ENCODE results near the gene ANO4.

ANO4 gene

GRCh38 chr12:101042211-101042610, 247.6 kb downstream of the ANO4 start:
- H3K9me3 ChIP-seq, result no peaks in the 10 kb centered on the region
- no peaks in the 10 kb centered on the region for H3K36me3 ChIP-seq
- no peaks in the 10 kb centered on the region for H3K4me1 ChIP-seq (ENCODE audit: control insufficient read depth in 1 of 2, insufficient read depth in 1 of 2, low read depth in 1 of 2, low read length in 1 of 2)
- no peak overlapping the region for H3K27ac ChIP-seq
- H3K27me3 ChIP-seq, result no peaks in the 10 kb centered on the region
- TF ChIP-seq CTCF (IDR thresholded peaks at IDR 0.05), result no peak
- H3K4me3 ChIP-seq (ENCODE audit: low read depth in 1 of 2, low read length in 1 of 2), result no peak overlapping the region

- Histone ChIP-seq H3K4me1 (ENCODE audit: control insufficient read depth in 1 of 2, insufficient read depth in 1 of 2, low read depth in 1 of 2, low read length in 1 of 2) (no peaks in the 10 kb centered on the region), H3K36me3 (no peaks in the 10 kb centered on the region), H3K9me3 (no peaks in the 10 kb centered on the region), H3K27ac (no peak overlapping the region), H3K4me3 (ENCODE audit: low read depth in 1 of 2, low read length in 1 of 2) (no peak overlapping the region), H3K27me3 (no peaks in the 10 kb centered on the region)
- TF ChIP-seq CTCF (IDR thresholded peaks at IDR 0.05), result no peak
These were observed 250.0 kb downstream of the ANO4 start for GRCh38 chr12:101044512-101045059.

GRCh38 chr12:101045486-101046464, 251.2 kb downstream of the ANO4 start:
- no peaks in the 10 kb centered on the region for H3K9me3 ChIP-seq
- no peak for TF ChIP-seq CTCF (IDR thresholded peaks at IDR 0.05)
- H3K27me3 ChIP-seq, result no peaks in the 10 kb centered on the region
- H3K27ac ChIP-seq, result no peak overlapping the region
- H3K4me1 ChIP-seq (ENCODE audit: control insufficient read depth in 1 of 2, insufficient read depth in 1 of 2, low read depth in 1 of 2, low read length in 1 of 2), result no peaks in the 10 kb centered on the region
- no peak overlapping the region for H3K4me3 ChIP-seq (ENCODE audit: low read depth in 1 of 2, low read length in 1 of 2)
- H3K36me3 ChIP-seq, result no peaks in the 10 kb centered on the region

GRCh38 chr12:101047652-101048051, 253.1 kb downstream of the ANO4 start:
- no peaks in the 10 kb centered on the region for H3K27me3 ChIP-seq
- H3K4me1 ChIP-seq (ENCODE audit: control insufficient read depth in 1 of 2, insufficient read depth in 1 of 2, low read depth in 1 of 2, low read length in 1 of 2), result no peaks in the 10 kb centered on the region
- no peaks in the 10 kb centered on the region for H3K36me3 ChIP-seq
- no peak overlapping the region for H3K27ac ChIP-seq
- no peaks in the 10 kb centered on the region for H3K9me3 ChIP-seq
- no peak for TF ChIP-seq CTCF (IDR thresholded peaks at IDR 0.05)
- no peak overlapping the region for H3K4me3 ChIP-seq (ENCODE audit: low read depth in 1 of 2, low read length in 1 of 2)

- Histone ChIP-seq H3K27me3 (no peaks in the 10 kb centered on the region), H3K36me3 (no peaks in the 10 kb centered on the region), H3K9me3 (no peaks in the 10 kb centered on the region), H3K4me3 (ENCODE audit: low read depth in 1 of 2, low read length in 1 of 2) (no peak overlapping the region), H3K27ac (no peak overlapping the region), H3K4me1 (ENCODE audit: control insufficient read depth in 1 of 2, insufficient read depth in 1 of 2, low read depth in 1 of 2, low read length in 1 of 2) (no peaks in the 10 kb centered on the region)
- TF ChIP-seq CTCF (IDR thresholded peaks at IDR 0.05), result no peak
These were observed 256.1 kb downstream of the ANO4 start for GRCh38 chr12:101050631-101051030.
